HepG2 (cell line): Measurements from ENCODE around the gene DNASE1. TPM values are rescaled to one million over a fixed set of nuclear protein-coding genes. Genes with fewer than 3 reads are reported as not detected.

Experiments
- ATF7-NPFF ChIP-seq: sonication (generic); formaldehyde crosslinking; IDR thresholded peaks from 2 replicates; pipeline ENCODE4 v1.8.1; 2023; ENCODE audit warnings: mild to moderate bottlenecking, low read depth, missing genetic modification reagents, moderate library complexity
- BCL6 ChIP-seq: IDR thresholded peaks from 2 replicates; pipeline ENCODE4 v1.6.1; 2016; ENCODE audit warnings: missing genetic modification reagents, missing compliant biosample characterization
- E2F2 ChIP-seq: sonication (generic); formaldehyde crosslinking; IDR thresholded peaks from 2 replicates; pipeline ENCODE4 v1.4.0; 2020; ENCODE audit warnings: missing genetic modification reagents, borderline replicate concordance
- FOXM1 ChIP-seq: sonication (generic); formaldehyde crosslinking; IDR thresholded peaks from 2 replicates; pipeline ENCODE4 v1.5.0; 2020; ENCODE audit warnings: missing genetic modification reagents
- HNF1B ChIP-seq: sonication (generic); formaldehyde crosslinking; IDR thresholded peaks from 2 replicates; pipeline ENCODE4 v1.5.1; 2020; ENCODE audit warnings: mild to moderate bottlenecking, moderate library complexity, missing genetic modification reagents
- NPAS2 ChIP-seq: sonication (generic); formaldehyde crosslinking; IDR thresholded peaks from 2 replicates; pipeline ENCODE4 v1.8.0; 2022; ENCODE audit warnings: mild to moderate bottlenecking, missing genetic modification reagents, borderline replicate concordance
- PATZ1 ChIP-seq: sonication (generic); formaldehyde crosslinking; IDR thresholded peaks from 2 replicates; pipeline ENCODE4 v1.4.0; 2020; ENCODE audit warnings: missing genetic modification reagents
- SP4 ChIP-seq: sonication (generic); formaldehyde crosslinking; IDR thresholded peaks from 2 replicates; pipeline ENCODE4 v1.8.1; 2023; ENCODE audit warnings: mild to moderate bottlenecking, missing genetic modification reagents
- ZBTB38 ChIP-seq: sonication (generic); formaldehyde crosslinking; IDR thresholded peaks from 2 replicates; pipeline ENCODE4 v1.5.1; 2020; ENCODE audit warnings: mild to moderate bottlenecking, missing genetic modification reagents
- ZBTB43 ChIP-seq: sonication (generic); formaldehyde crosslinking; conservative IDR thresholded peaks from 2 replicates; pipeline ENCODE4 v1.4.0; 2020; ENCODE audit warnings: missing genetic modification reagents
- ZMYM4 ChIP-seq: sonication (generic); formaldehyde crosslinking; IDR thresholded peaks from 2 replicates; pipeline ENCODE4 v1.8.1; 2023; ENCODE audit warnings: mild to moderate bottlenecking, missing genetic modification reagents
- ZNF138 ChIP-seq: sonication (generic); formaldehyde crosslinking; IDR thresholded peaks from 2 replicates; pipeline ENCODE4 v1.5.0; 2020; ENCODE audit warnings: mild to moderate bottlenecking, low read depth, missing genetic modification reagents
- ZNF510 ChIP-seq: sonication (generic); formaldehyde crosslinking; IDR thresholded peaks from 2 replicates; pipeline ENCODE4 v1.4.0; 2020; ENCODE audit warnings: low read depth, mild to moderate bottlenecking, missing genetic modification reagents
- ZNF646 ChIP-seq: sonication (generic); formaldehyde crosslinking; IDR thresholded peaks from 2 replicates; pipeline ENCODE4 v1.9.0; 2021; ENCODE audit warnings: mild to moderate bottlenecking, missing genetic modification reagents
- ZNF839 ChIP-seq: sonication (generic); formaldehyde crosslinking; IDR thresholded peaks from 2 replicates; pipeline ENCODE4 v1.4.0; 2020; ENCODE audit warnings: missing genetic modification reagents, mild to moderate bottlenecking, borderline replicate concordance
- polyA plus RNA-seq, 8 experiments: library from polyadenylated mRNA; depleted of rRNA in 3 of 8; stranded (reverse) in 7 of 8; unstranded in 1 of 8; fragments of >200 nt; fragmentation: Illumina TruSeq in 4 of 8; extraction: Trizol in 4 of 8; gene quantifications; 2 replicates each; pipeline versions ENCODE4 v1.2.1 to v1.2.3, GENCODE V29; 2011 to 2016; ENCODE audit warnings: low read depth in 4 of 8, missing spikeins in 1 of 8, mixed read lengths in 1 of 8; ENCODE audit not compliant: insufficient read depth in 1 of 8
- total RNA-seq, 5 experiments: library from RNA; depleted of rRNA; stranded (reverse); fragments of >200 nt; fragmentation: Illumina TruSeq; extraction: Trizol; gene quantifications; 2 replicates each; pipeline ENCODE4 v1.2.3, GENCODE V29; 2016; ENCODE audit warnings: low read depth in 1 of 5

The DNASE1 gene
- total and polyA plus RNA-seq, 2 of the 13 experiments (the other 11 are each of a cell fraction or from before 2014, with no cell fraction given) = 7.1 to 11.1 TPM

GRCh38 chr16:3652373-3653195, 1.9 kb upstream of the DNASE1 start (continued):
- no peak for TF ChIP-seq ZNF138 (CRISPR knock-in tag)
- TF ChIP-seq NPAS2 (CRISPR knock-in tag) = no peak
- TF ChIP-seq ZBTB43 (CRISPR knock-in tag) = no peak
- TF ChIP-seq ZNF839 (CRISPR knock-in tag) = no peak
- peak; percentile 51; the same call in 1 of the 2 replicates for TF ChIP-seq PATZ1 (CRISPR knock-in tag)
- no peak for TF ChIP-seq ZNF510 (CRISPR knock-in tag)
- no peak for TF ChIP-seq ZNF646 (CRISPR knock-in tag)
- TF ChIP-seq E2F2 (CRISPR knock-in tag) = no peak
- no peak for TF ChIP-seq FOXM1 (CRISPR knock-in tag)
- TF ChIP-seq ZMYM4 (CRISPR knock-in tag) = no peak
- TF ChIP-seq ZBTB38 (CRISPR knock-in tag) = peak; percentile 78
- TF ChIP-seq HNF1B (CRISPR knock-in tag) = no peak
- TF ChIP-seq BCL6 (CRISPR knock-in tag) = no peak
- no peak; the same call in 1 of the 2 replicates for TF ChIP-seq SP4
- TF ChIP-seq ATF7-NPFF = no peak
